Measurements from ENCODE around the gene ACVRL1. TPM values are rescaled to one million over a fixed set of nuclear protein-coding genes. Genes with fewer than 3 reads are reported as not detected.

Gene ACVRL1
- polyA plus RNA-seq (ENCODE audit: insufficient read length in 12 of 12) = 10 to 100 TPM in 11 of 12 donors, not detected in 1; 39.3 to 55.1 (median 47.0) TPM
- long read RNA-seq, donor 1, partial matches to known transcripts = 0 of 5 reads
- long read RNA-seq, donor 1, other reads (novel, unspliced or antisense) = 0 of 5 reads
- long read RNA-seq, donor 2, partial matches to known transcripts = 0 of 4 reads
- long read RNA-seq, donor 2, other reads (novel, unspliced or antisense) = 0 of 4 reads
- long read RNA-seq, donor 3, partial matches to known transcripts = 0 of 3 reads
- long read RNA-seq, donor 3, other reads (novel, unspliced or antisense) = 0 of 3 reads
- long read RNA-seq, donor 4 = 0 reads
- long read RNA-seq, donor 5 = 0 reads
- long read RNA-seq, donor 6, full-length matches to known transcripts = 4 of 4 reads
- long read RNA-seq, donor 6, partial matches to known transcripts = 0 of 4 reads
- long read RNA-seq, donor 6, other reads (novel, unspliced or antisense) = 0 of 4 reads
- long read RNA-seq, donor 7, partial matches to known transcripts = 5 of 8 reads
- long read RNA-seq, donor 7, other reads (novel, unspliced or antisense) = 0 of 8 reads
- long read RNA-seq, donor 8, partial matches to known transcripts = 0 of 2 reads
- long read RNA-seq, donor 8, other reads (novel, unspliced or antisense) = 0 of 2 reads
- long read RNA-seq, donor 9, partial matches to known transcripts = 0 of 1 reads
- long read RNA-seq, donor 9, other reads (novel, unspliced or antisense) = 0 of 1 reads
- long read RNA-seq, donor 10, full-length matches to known transcripts = 7 of 7 reads
- long read RNA-seq, donor 10, partial matches to known transcripts = 0 of 7 reads
- long read RNA-seq, donor 10, other reads (novel, unspliced or antisense) = 0 of 7 reads
- long read RNA-seq, donor 11, full-length matches to known transcripts = 7 of 7 reads
- long read RNA-seq, donor 11, partial matches to known transcripts = 0 of 7 reads
- long read RNA-seq, donor 11, other reads (novel, unspliced or antisense) = 0 of 7 reads

DNA sequence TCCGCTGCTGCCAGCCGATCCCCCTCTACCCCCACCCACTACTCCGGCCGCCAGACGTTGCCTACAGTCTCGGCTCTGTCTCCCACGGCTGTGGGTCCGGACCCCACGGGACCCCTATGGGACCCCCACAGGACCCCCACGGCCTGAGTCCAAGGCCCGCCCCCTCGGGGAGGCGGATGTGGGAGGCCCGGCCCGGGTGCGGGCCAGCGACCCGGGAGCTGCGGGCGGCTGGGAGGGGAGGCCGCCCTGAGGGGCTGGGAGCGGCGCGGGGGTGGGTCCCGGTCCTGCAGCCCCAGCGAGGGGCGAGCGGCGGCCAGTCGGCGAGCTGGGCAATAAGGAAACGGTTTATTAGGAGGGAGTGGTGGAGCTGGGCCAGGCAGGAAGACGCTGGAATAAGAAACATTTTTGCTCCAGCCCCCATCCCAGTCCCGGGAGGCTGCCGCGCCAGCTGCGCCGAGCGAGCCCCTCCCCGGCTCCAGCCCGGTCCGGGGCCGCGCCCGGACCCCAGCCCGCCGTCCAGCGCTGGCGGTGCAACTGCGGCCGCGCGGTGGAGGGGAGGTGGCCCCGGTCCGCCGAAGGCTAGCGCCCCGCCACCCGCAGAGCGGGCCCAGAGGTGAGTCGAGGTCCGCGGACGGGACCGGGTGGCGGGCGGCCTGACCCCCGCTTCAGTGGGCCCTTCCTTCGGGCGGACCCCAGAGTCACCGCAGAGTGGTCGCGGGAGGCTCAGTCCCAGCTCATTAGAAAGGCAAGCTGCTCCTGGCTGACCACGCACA, at the start of gene ACVRL1:
TSS of gene ACVRL1 (plus strand) at position 422 of the 773 bp plus-strand sequence. CDS start 4,971 bp downstream, outside the sequence.
- peak; percentile 71 for DNase-seq

DNA sequence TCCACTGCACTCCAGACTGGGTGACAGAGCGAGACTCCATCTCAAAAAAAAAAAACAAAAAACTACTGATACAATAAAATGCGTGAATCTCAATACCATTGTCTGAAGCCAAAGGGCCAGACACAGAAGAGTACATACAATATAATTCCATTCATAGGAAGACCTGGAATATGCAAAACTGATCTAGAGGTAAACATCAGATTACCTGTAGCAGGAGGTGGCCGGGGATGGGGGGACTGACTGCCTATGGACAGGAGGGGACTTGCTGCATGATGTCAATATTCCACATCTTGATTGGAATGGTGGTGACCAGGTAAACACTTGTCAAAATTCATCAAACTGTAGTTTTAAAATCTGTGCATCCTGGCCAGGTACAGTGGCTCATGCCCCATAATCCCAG, 46.3 kb upstream of the ACVRL1 start:
- DNase-seq = no peak

DNA sequence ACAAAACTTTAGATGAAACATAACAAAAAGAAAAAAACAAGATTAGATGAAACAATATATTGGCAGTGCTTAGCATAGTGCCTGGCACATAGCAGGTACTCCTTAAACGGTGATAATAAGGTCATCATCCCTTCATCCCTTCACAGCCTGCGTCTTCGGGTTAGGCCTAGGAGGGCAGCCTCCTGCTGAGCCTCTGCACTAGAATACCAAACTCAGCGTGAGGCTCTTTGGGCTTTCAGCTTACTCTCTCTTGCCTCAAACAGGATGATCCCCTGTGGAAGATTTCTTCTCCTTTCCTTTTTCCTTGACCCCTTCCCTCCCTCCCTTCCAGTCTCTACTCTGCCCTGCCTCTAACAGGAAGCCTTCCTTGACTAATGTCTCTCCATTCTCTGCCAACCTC, 44.4 kb upstream of the ACVRL1 start:
- no peak for DNase-seq

DNA sequence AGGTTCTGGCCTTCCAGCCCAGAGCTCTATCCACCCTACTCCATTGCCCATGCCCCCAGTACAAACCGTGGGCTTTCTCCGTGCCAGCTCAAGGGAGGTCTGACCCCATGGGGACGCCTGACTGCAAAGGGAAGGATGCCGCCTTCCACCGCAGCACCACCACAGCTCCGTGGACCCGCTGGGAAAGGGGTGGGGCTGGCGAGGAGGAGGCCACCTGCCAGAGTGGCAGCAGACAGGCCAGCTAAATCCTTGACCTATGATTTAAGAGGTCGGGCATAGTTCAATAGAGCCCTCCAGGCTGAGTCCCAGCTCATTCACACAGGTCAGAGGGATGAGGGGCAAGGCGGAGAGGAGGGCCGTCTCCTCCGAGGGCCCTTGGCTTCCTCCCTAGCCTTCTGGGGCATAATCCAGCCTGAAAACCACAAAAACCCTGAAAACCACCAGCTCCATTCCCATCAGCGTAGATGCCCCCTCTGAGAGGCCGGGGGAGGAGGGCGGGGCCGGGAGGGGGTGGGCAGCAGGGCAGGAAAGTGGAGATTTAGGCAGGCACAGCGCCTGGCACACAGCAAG, 43.9 kb upstream of the ACVRL1 start:
- DNase-seq = no peak

DNA sequence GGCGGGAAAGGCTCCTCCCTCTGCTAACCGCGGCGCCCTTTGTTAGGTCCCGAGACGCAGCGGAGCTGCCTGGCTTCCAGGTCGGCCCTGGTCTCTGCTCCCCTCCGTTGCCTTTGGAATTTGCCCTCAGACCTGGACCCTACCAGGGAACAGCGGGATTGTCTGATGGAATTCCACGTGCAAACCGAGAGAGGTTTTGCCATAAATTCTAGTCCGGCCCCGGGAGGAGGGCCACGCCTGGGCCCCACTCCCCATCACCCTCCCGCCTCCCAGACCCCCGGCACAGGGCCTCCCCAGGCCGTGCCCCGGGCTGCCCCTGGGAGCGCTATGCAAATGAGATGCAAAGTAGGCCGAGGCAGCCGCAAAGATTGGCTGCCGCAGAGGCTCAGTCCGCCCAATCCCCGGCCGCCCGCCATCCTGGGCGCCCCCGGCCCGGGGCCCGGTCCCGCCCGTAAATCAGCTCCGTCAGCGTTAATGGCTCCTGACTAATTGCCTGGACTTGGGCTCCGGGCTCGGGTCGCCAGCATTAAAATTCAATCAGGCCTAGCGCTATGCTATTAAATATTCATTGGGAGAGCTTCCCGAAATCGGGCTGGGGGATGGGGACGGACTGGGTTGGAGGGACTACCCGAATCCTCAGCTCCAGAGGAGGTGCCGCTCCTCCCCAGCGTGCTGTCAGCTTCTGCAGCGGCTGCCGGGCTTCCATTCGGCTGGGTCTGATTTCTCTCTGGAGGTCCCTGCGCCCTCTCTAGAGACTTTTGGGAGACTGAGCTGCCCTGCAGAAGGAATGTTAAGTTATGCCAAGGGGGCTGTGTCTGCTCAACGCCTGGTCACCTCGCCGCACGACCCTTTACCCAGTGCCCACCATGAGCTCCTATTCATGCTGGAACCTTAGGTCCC, 43.1 kb upstream of the ACVRL1 start:
- DNase-seq = no peak

DNA sequence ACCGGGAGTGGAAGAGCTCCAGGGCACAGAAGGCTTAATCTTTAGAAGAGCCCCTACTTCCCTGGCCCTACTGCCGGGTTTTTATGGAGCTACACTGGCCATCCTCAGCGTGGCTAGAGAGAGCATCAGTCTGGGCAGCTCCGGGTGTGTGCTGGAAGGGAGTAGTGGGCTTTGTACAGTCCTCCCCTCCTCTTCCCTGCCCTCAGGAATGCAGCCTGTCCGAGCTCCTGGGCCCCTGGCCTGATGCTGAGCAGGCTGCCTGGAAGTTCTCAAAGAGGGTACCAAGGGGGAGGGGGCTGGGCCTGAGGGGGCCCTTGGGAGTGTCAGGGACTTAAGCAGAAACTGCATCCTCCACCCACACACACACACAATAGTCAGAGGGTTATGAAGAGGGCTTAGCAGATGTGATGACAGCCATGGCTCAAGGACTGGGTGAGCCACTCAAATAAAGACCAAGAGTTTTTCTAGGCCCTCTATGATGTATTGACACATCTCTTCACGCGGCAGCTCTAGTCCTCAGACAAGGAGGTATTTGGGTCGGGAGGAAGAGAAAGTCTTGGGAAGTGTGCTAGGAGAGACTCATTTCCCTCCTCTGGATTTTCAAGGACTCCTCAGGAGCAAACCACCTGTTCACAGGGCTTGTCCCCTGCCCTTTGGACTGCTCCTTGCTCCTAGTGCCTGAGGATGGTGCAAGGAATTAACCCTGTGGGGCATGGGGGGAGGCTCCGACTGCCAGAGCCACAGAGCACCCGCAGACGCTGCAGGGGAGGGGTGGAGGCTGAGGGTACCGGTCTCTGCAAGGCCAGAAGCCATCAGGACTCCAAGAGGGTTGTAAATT, 42.3 kb upstream of the ACVRL1 start:
- DNase-seq = no peak

DNA sequence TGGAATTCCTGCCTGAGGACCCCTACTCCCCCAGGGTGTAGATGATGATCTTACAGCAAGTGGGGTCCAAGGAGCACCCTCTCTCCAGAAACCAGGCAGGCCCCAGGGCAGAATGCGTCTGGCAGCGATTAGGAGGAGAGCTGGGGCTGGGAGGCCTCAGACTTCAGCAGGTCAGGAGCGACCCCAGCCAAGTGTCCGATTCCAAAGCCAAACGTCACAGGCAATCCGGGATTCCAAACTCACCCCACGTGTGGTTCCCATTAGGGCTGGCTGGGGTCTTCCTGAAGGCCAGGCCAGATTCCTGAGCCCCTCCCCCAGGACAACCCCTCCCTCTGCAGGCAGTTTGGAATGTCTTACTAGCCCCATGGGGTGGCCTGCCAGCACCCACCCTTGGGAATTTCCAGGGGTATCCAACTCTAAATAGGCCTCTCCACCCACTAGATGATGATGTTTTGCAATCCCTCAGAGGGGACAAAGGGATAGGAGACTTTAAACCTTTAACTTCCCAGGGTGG, 41.5 kb upstream of the ACVRL1 start:
- no peak for DNase-seq

DNA sequence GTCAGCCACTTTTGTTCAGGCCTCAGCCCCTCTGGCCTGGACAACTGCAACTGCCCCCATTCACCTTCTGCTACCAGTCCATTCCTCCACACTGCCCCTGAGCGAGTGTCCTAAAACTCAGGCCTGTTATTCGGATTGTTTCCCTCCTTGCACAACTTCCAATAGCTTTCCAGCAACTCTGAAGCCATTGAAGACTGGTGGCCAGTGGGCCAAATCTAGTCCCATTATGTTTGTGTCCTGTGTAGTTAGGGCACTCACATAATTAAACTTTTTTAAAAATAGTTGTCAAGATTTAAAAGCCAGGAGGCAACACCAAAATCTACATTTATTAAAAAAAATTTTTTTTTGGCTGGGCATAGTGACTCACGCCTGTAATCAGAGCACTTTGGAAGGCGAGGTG, 41.0 kb upstream of the ACVRL1 start:
- DNase-seq = no peak

DNA sequence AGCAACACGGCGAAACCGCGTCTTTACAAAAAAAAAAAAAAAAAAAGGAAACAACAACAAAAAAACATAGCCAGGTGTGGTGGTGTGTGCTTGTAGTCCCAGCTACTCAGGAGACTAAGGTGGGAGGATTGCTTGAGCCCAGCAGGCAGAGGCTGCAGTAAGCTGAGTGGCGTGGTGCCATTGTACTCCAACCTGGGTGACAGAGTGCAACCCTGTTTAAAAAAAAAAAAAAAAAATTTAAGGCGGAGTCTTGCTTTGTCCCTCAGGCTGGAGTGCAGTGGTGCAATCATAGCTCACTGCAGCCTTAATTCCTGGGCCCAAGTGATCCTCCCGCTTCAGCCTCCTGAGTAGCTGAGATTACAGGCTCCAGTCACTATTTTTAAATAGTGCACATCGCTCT, 40.5 kb upstream of the ACVRL1 start:
- no peak for DNase-seq

DNA sequence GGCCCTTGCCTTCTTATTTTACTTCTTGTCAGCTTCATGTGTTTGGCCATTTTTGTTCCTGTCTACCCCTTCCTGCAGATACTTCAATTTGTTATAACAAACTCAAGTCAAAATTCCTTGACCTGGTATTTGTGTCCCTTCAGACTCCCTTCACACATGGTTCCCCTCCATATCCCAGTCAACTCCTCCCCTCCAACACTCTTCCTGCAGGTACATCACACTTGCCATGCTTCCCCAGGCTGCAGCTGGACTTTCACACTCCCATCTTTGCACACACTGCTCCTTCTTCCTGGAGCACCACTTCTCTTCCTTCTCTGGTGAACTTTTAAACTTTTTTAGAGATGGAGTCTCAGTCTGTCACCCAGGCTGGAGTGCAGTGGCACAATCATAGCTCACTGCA, 39.9 kb upstream of the ACVRL1 start:
- no peak for DNase-seq

DNA sequence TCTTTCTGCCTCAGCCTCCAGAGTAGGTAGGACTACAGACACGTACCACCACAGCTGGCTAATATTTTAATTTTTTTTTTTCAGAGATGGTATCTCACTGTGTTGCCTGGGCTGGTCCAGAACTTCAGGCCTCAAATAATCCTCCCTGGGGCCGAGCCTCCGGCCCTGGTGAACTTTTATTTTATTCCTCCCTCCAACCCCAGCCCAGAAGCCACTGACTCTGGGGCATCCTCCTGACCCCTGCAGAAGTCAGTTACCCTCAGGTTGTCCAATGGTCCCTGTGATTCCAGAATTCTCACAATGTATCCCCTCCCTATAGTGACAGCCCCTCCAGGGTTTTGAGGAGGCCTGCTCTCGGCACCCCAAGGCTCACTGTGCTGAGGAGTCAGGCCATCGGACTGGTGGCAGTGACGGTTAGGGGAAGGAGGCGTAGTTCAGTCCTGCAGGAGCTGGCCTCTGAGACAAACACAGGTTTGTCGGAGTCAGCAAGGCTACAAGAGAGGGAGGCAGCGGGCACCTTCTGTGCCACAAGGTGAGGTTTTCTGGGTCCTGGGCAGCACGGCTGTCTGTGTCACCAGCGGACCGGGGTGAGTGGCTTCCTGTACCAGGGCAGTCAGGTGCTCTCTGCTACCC, 39.4 kb upstream of the ACVRL1 start:
- no peak for DNase-seq

DNA sequence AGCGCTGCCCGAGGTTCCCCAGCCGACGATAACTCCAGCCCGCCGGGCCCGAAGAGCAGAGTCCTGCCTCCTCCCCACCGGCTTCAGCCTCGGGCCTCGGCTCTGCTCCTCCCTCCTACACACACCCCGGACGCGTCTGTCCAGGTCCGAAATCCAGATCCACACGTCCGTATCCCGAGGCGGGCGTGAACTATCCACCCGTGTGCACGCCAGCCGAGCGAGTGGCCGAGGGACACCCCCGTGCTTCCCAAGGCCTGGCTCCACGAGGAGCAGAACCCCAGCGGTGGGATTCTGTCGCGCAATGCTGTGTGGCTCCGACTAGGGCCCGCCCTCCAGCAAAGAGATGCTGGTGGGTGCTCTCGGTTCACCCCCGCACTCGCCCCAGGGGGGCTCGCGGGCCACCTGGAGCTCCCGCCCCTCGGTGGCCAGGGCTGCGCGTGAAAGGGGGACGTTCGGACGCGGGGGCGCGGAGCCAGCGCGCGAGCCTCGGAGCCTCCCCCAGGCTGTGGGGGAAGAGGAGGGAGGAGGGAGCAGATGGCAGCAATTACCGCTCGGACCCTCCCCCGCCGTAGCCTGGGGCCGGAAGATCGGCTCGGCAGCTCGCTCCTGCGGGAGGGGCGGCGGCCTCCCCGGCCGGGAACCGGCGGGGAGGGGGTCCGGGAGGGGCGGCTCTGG, 38.3 kb upstream of the ACVRL1 start:
- DNase-seq = no peak

DNA sequence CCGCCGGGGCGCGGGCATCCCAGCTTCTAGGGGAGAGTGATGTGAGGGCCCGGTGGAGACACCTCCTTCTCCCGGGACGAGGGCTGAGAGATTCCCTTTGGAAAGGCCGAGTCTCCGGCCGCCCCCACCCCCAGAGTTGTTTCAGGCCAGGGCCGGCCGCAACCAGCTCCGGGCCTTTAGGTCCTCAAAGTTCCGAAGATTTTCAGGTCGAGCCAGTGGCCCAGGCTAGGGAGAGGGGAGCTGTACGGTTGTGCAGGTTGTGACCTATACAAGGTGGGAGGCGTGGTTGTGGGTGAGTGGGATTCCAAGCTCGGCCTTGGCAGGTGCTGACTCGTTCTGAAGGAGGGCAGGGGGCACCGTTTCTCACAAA, 37.8 kb upstream of the ACVRL1 start:
- DNase-seq = no peak

DNA sequence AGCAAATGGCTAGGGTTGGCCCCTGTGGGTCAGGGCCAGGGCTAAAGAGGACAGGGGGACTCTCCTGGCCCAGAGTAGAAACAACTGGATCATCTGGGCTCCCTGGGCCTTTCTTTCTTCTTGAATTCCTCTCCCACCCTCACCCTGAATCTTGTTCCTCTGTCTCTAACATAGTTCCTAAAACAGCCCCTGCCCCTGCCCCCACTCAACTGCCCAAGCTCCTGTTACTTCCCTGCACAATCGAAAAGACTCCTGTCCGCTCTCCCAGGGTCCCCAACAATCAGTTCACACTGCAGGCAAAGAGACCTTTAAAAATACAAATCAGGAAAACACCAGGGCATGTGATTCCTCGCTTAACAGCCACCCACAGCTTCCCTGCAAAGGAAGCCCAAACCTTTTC, 37.4 kb upstream of the ACVRL1 start:
- no peak for DNase-seq

DNA sequence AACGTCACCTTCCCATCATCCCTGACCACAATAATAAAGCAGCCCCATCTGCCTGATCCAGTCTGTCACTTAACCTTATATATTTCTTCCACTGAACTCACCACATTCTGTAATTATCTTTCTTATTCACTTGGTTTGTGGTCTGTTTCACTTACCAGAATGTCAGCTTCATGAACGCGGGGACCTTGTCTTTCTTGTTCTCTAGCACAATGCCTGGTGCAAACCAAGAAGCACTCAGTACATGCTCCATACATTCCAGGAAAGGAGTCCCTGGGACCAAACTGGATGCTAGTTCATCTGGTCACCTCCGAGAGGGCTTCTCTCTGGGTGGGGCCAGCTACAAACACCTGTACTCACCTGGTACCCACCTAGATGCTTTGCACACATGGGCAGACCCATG, 36.8 kb upstream of the ACVRL1 start:
- DNase-seq = no peak

DNA sequence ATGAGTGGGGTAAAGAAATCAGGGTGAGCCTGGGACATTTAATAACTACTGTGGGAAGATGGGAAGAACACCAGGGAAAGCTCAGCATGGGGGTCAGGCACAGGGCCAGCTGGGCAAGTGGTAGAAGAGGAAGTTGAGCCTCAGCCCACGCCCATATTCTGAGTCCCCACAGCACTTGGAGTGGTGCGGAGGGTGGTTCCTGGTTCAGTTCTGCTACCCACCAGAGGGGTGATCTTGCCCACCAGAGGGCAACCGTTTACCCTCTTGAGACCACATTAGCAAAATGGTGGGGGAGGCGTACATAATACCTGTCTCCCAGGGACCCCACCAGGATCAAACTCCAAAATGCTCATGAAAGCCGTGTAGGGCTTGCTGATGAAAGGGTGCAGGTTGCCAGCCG, 36.2 kb upstream of the ACVRL1 start:
- no peak for DNase-seq

DNA sequence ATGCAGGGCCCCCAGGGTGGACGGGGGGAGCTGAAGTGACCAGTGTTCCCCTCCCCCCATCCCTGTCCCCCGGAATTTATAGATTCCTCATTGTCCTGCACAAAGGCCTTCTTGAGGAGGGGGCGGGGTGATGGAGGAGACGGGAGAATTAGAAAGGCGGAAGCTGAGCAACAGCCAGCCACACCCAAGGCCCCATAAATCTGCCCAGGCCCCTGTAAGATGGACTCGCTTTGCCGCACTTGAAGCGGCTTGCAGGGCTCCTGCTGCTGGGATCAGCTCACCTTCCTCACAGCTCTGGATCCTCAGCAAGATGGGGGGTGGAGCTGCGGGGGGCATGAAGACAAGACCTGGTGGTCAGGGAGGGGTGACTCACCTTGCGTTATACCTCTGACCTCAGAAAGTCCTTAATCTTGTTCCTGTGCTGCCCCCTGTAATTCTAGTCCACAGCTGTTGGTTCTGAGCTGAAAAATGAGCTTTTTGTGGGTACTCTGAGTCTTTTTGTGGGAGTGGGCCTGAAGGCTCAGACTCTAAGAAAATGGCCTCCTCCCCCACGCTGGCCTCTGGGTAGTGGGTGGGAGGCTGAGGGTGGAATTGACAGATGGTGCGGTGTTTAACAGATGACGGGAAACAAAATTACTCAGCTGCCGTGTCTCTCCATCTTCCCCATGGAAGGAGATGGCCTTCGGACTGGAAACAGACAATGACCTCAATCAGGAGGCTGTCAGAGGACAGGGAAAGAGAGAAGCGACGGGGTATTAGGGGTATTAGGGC, 35.2 kb upstream of the ACVRL1 start:
- no peak for DNase-seq

DNA sequence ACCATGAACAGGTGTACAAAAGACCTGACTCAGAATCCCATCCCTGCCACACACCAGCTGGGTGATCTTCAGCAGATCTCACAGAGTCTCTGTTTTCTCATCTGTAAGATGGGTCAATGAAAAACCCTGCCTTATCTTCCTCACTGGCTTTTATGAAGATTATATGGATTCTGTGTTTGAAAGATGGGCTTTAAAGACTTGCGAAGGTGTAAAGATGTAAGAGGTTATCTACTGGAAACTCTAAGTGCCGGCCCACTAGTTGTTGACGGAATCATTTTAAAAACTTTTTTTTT, 34.7 kb upstream of the ACVRL1 start:
- DNase-seq = no peak

Data from muscle of arm (tissue), 14 donors.